OCI-LY1 (cell line): ENCODE results near the gene USP24.

ENCODE experiments used
- H2AFZ ChIP-seq: fragments of 200-600 bp; sonication (generic), shearing (Covaris generic); 2 replicates; pipeline ENCODE4 v1.6.0; 2014; ENCODE audit warnings: antibody characterized with exemption, mild to moderate bottlenecking, low read length
- H3F3A ChIP-seq: fragments of 200-600 bp; sonication (generic), shearing (Covaris generic); 2 replicates; pipeline ENCODE4 v1.6.0; 2014; ENCODE audit warnings: mild to moderate bottlenecking, antibody characterized with exemption, low read length, moderate library complexity; ENCODE audit not compliant: insufficient read depth
- H3K27ac ChIP-seq: fragments of 200-600 bp; sonication (generic); 2 replicates; pipeline ENCODE4 v1.5.1; 2014; ENCODE audit warnings: low read length, mixed run types, mild to moderate bottlenecking, low read depth; ENCODE audit not compliant: poor library complexity, severe bottlenecking
- H3K27me3 ChIP-seq: fragments of 200-600 bp; sonication (generic); 2 replicates; pipeline ENCODE4 v1.6.0; 2014; ENCODE audit warnings: antibody characterized with exemption, mild to moderate bottlenecking, low read length, moderate library complexity; ENCODE audit not compliant: insufficient read depth
- H3K36me3 ChIP-seq: fragments of 200-600 bp; sonication (generic); 2 replicates; pipeline ENCODE4 v1.6.1; 2014; ENCODE audit warnings: mild to moderate bottlenecking, antibody characterized with exemption, low read length, moderate library complexity, mixed read lengths; ENCODE audit not compliant: insufficient read depth
- H3K4me1 ChIP-seq: fragments of 200-600 bp; sonication (generic); 2 replicates; pipeline ENCODE4 v1.5.1; 2014; ENCODE audit warnings: mild to moderate bottlenecking, low read length, moderate library complexity; ENCODE audit not compliant: insufficient read depth, severe bottlenecking
- H3K4me2 ChIP-seq: fragments of 200-600 bp; sonication (generic), shearing (Covaris generic); 2 replicates; pipeline ENCODE4 v1.6.1; 2014; ENCODE audit warnings: low read length
- H3K4me3 ChIP-seq: fragments of 200-600 bp; sonication (generic); 2 replicates; pipeline ENCODE4 v1.5.1; 2014; ENCODE audit warnings: low read length, low read depth, mild to moderate bottlenecking, mixed read lengths; ENCODE audit not compliant: poor library complexity, severe bottlenecking
- H3K79me2 ChIP-seq: fragments of 200-600 bp; shearing (Covaris generic); 2 replicates; pipeline ENCODE4 v1.6.1; 2016; ENCODE audit warnings: mixed run types, low read length, mixed read lengths; ENCODE audit not compliant: insufficient read depth
- H3K9ac ChIP-seq: fragments of 200-600 bp; sonication (generic), shearing (Covaris generic); 2 replicates; pipeline ENCODE4 v1.6.1; 2014; ENCODE audit warnings: mild to moderate bottlenecking, low read length, mixed read lengths
- H3K9me2 ChIP-seq: fragments of 200-600 bp; sonication (generic), shearing (Covaris generic); 2 replicates; pipeline ENCODE4 v1.6.1; 2014; ENCODE audit warnings: low read depth, mild to moderate bottlenecking, low read length, mixed read lengths
- H3K9me3 ChIP-seq: fragments of 200-600 bp; shearing (Covaris generic); 2 replicates; pipeline ENCODE4 v1.6.1; 2014; ENCODE audit warnings: low read length, mixed read lengths
- H4K20me1 ChIP-seq: fragments of 200-600 bp; sonication (generic), shearing (Covaris generic); 2 replicates; pipeline ENCODE4 v1.6.0; 2016; ENCODE audit warnings: mild to moderate bottlenecking, low read length; ENCODE audit not compliant: insufficient read depth
- CTCF ChIP-seq: fragments of 200-600 bp; sonication (generic), shearing (Covaris generic); IDR thresholded peaks from 2 replicates; pipeline ENCODE4 v1.5.1; 2017; ENCODE audit warnings: mild to moderate bottlenecking, antibody characterized with exemption, low read length, moderate library complexity, mixed read lengths
- EZH2 ChIP-seq: fragments of 200-600 bp; sonication (generic), shearing (Covaris generic); IDR thresholded peaks from 2 replicates; pipeline ENCODE4 v1.8.0; 2017; ENCODE audit warnings: borderline replicate concordance, mixed run types, mild to moderate bottlenecking, antibody characterized with exemption, low read length, moderate library complexity, mixed read lengths

Gene USP24

GRCh38 chr1:55073187-55073916, 141.8 kb downstream of the USP24 start:
- no peaks in the 10 kb centered on the region for H3K4me1 ChIP-seq
- no peak overlapping the region for H3K27ac ChIP-seq
- H3K9me2 ChIP-seq, result no peaks in the 10 kb centered on the region
- H3K4me3 ChIP-seq, result no peak overlapping the region
- no peaks in the 10 kb centered on the region for H3K79me2 ChIP-seq
- no peak overlapping the region for H3K4me2 ChIP-seq
- H3K27me3 ChIP-seq, result no peaks in the 10 kb centered on the region
- no peak overlapping the region for H3K9ac ChIP-seq
- H3K9me3 ChIP-seq, result no peaks in the 10 kb centered on the region
- no peaks in the 10 kb centered on the region for H4K20me1 ChIP-seq
- TF ChIP-seq CTCF (no peak), EZH2 (no peak)
- peaks cover 81% of the 10 kb centered on the region for H3K36me3 ChIP-seq
- no peak overlapping the region for H2AFZ ChIP-seq
- H3F3A ChIP-seq, result no peaks in the 10 kb centered on the region

DNA sequence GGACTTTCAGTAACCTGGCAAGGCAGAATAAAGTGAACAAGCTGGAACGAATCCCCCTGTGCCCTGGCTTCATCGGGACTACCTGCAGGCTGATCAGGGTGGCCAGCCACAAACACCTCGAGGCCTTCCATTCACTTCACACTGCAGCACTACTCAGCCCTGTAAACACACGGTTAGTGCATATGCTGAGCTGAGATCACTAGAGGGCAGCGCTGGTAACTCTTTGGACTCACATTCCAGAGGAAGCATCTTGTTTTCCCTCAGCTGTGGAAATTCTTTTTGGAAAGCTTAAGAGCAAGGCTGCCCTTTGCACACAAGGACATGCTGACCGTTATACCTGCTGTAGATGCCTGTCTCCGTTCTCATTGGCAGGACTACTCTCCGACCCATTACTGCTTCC, 143.7 kb downstream of the USP24 start:
- TF ChIP-seq EZH2 (no peak), CTCF (peak; percentile 71)
- H3F3A ChIP-seq, result no peaks in the 10 kb centered on the region
- H3K4me3 ChIP-seq, result no peak overlapping the region
- no peaks in the 10 kb centered on the region for H3K4me1 ChIP-seq
- H4K20me1 ChIP-seq, result no peaks in the 10 kb centered on the region
- H2AFZ ChIP-seq, result no peak overlapping the region
- no peaks in the 10 kb centered on the region for H3K9me3 ChIP-seq
- no peaks in the 10 kb centered on the region for H3K27me3 ChIP-seq
- peaks cover 83% of the 10 kb centered on the region for H3K36me3 ChIP-seq
- no peak overlapping the region for H3K4me2 ChIP-seq
- H3K79me2 ChIP-seq, result no peaks in the 10 kb centered on the region
- H3K9ac ChIP-seq, result no peak overlapping the region
- H3K9me2 ChIP-seq, result no peaks in the 10 kb centered on the region
- H3K27ac ChIP-seq, result no peak overlapping the region

GRCh38 chr1:55070293-55071164, 144.6 kb downstream of the USP24 start:
- Histone ChIP-seq H3K27me3 (no peaks in the 10 kb centered on the region), H3K4me1 (no peaks in the 10 kb centered on the region), H3K9me2 (no peaks in the 10 kb centered on the region), H3K79me2 (no peaks in the 10 kb centered on the region), H4K20me1 (no peaks in the 10 kb centered on the region), H3K4me3 (no peak overlapping the region), H3K36me3 (peaks cover 83% of the 10 kb centered on the region), H3F3A (no peaks in the 10 kb centered on the region), H3K9ac (no peak overlapping the region), H3K4me2 (no peak overlapping the region), H3K27ac (no peak overlapping the region), H2AFZ (no peak overlapping the region), H3K9me3 (no peaks in the 10 kb centered on the region)
- TF ChIP-seq EZH2, result no peak
- no peak for TF ChIP-seq CTCF
